WTC11 (cell line): ENCODE results near the gene GPAT3.

Experiments
- FOXK1 ChIP-seq: sonication (generic); formaldehyde crosslinking; IDR thresholded peaks from 2 replicates; pipeline ENCODE4 v1.8.0; 2022; ENCODE audit warnings: mild to moderate bottlenecking, moderate library complexity, missing genetic modification reagents
- MXD4 ChIP-seq: fragments of 250-450 bp; sonication (Bioruptor Pico); IDR thresholded peaks from 2 replicates; pipeline ENCODE4 v1.8.0; 2021; ENCODE audit warnings: mild to moderate bottlenecking, moderate library complexity, borderline replicate concordance
- NR2C2 ChIP-seq: sonication (generic); formaldehyde crosslinking; IDR thresholded peaks from 2 replicates; pipeline ENCODE4 v1.8.0; 2022; ENCODE audit warnings: mild to moderate bottlenecking, missing genetic modification reagents
- OVOL2 ChIP-seq: fragments of 250-450 bp; sonication (Bioruptor Pico); IDR thresholded peaks from 2 replicates; pipeline ENCODE4 v1.9.0; 2021; ENCODE audit warnings: mild to moderate bottlenecking, borderline replicate concordance
- ZNF138 ChIP-seq: sonication (generic); formaldehyde crosslinking; conservative IDR thresholded peaks from 2 replicates; pipeline ENCODE4 v1.8.1; 2022; ENCODE audit warnings: mild to moderate bottlenecking, moderate library complexity, missing genetic modification reagents
- ZNF416 ChIP-seq: fragments of 250-450 bp; sonication (Bioruptor Pico); IDR thresholded peaks from 2 replicates; pipeline ENCODE4 v1.9.0; 2021; ENCODE audit warnings: mild to moderate bottlenecking, inconsistent platforms
- TF ChIP-seq, protein P1 (sequence below): fragments of 200-600 bp; IDR thresholded peaks from 2 replicates; pipeline ENCODE4 v1.8.0; 2022; ENCODE audit warnings: antibody characterized with exemption
- TF ChIP-seq, protein P2 (sequence below): sonication (generic); formaldehyde crosslinking; IDR thresholded peaks from 2 replicates; pipeline ENCODE4 v1.8.1; 2023; ENCODE audit warnings: mild to moderate bottlenecking, missing genetic modification reagents
- TF ChIP-seq, protein P3 (sequence below): sonication (generic); formaldehyde crosslinking; IDR thresholded peaks from 2 replicates; pipeline ENCODE4 v1.8.1; 2022; ENCODE audit warnings: missing genetic modification reagents, borderline replicate concordance
- TF ChIP-seq, protein P4 (sequence below): sonication (generic); formaldehyde crosslinking; IDR thresholded peaks from 2 replicates; pipeline ENCODE4 v1.8.1; 2023; ENCODE audit warnings: mild to moderate bottlenecking, missing genetic modification reagents, moderate library complexity
- TF ChIP-seq, protein P5 (sequence below): sonication (generic); formaldehyde crosslinking; IDR thresholded peaks from 2 replicates; pipeline ENCODE4 v1.8.1; 2023; ENCODE audit warnings: mild to moderate bottlenecking, missing genetic modification reagents, moderate library complexity

DNA sequence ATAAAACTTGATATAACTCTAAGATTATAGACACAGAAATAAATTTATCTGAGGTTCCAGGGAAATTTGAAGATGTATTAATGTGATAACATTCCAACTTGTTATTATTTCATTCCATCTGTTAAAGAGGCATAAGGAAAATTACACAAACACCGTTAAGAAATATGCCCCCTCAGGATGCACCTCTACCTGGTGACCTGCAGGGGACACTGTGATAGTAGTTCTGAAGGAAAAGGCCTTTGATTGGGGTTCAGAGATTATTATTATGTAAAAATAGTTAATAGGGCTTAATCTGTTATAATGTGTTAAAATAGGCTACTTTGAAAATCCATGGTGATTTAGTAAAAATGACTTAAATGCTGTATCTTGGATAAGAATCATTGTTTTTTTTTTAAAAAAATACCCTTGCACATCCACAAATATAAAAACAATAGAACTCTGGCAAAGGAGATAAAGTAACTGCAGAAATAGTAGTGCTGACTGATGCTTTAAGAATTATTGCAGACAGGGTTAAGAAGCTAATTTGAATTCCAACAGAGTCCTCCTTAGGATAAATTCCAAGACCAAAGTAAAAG is 44.9 kb upstream of the GPAT3 start:
- TF ChIP-seq, protein P1, sequence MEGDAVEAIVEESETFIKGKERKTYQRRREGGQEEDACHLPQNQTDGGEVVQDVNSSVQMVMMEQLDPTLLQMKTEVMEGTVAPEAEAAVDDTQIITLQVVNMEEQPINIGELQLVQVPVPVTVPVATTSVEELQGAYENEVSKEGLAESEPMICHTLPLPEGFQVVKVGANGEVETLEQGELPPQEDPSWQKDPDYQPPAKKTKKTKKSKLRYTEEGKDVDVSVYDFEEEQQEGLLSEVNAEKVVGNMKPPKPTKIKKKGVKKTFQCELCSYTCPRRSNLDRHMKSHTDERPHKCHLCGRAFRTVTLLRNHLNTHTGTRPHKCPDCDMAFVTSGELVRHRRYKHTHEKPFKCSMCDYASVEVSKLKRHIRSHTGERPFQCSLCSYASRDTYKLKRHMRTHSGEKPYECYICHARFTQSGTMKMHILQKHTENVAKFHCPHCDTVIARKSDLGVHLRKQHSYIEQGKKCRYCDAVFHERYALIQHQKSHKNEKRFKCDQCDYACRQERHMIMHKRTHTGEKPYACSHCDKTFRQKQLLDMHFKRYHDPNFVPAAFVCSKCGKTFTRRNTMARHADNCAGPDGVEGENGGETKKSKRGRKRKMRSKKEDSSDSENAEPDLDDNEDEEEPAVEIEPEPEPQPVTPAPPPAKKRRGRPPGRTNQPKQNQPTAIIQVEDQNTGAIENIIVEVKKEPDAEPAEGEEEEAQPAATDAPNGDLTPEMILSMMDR: peak; percentile 77
- no peak for TF ChIP-seq MXD4 (CRISPR knock-in tag)
- no peak for TF ChIP-seq OVOL2 (CRISPR knock-in tag)
- no peak for TF ChIP-seq FOXK1 (CRISPR knock-in tag)
- TF ChIP-seq, protein P2, sequence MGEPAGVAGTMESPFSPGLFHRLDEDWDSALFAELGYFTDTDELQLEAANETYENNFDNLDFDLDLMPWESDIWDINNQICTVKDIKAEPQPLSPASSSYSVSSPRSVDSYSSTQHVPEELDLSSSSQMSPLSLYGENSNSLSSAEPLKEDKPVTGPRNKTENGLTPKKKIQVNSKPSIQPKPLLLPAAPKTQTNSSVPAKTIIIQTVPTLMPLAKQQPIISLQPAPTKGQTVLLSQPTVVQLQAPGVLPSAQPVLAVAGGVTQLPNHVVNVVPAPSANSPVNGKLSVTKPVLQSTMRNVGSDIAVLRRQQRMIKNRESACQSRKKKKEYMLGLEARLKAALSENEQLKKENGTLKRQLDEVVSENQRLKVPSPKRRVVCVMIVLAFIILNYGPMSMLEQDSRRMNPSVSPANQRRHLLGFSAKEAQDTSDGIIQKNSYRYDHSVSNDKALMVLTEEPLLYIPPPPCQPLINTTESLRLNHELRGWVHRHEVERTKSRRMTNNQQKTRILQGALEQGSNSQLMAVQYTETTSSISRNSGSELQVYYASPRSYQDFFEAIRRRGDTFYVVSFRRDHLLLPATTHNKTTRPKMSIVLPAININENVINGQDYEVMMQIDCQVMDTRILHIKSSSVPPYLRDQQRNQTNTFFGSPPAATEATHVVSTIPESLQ (CRISPR knock-in tag): no peak
- no peak for TF ChIP-seq NR2C2 (CRISPR knock-in tag)
- TF ChIP-seq, protein P3, sequence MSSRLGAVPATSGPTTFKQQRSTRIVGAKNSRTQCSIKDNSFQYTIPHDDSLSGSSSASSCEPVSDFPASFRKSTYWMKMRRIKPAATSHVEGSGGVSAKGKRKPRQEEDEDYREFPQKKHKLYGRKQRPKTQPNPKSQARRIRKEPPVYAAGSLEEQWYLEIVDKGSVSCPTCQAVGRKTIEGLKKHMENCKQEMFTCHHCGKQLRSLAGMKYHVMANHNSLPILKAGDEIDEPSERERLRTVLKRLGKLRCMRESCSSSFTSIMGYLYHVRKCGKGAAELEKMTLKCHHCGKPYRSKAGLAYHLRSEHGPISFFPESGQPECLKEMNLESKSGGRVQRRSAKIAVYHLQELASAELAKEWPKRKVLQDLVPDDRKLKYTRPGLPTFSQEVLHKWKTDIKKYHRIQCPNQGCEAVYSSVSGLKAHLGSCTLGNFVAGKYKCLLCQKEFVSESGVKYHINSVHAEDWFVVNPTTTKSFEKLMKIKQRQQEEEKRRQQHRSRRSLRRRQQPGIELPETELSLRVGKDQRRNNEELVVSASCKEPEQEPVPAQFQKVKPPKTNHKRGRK (CRISPR knock-in tag): no peak
- TF ChIP-seq ZNF138 (CRISPR knock-in tag): no peak
- TF ChIP-seq ZNF416 (CRISPR knock-in tag): no peak
- TF ChIP-seq, protein P4, sequence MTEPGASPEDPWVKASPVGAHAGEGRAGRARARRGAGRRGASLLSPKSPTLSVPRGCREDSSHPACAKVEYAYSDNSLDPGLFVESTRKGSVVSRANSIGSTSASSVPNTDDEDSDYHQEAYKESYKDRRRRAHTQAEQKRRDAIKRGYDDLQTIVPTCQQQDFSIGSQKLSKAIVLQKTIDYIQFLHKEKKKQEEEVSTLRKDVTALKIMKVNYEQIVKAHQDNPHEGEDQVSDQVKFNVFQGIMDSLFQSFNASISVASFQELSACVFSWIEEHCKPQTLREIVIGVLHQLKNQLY (CRISPR knock-in tag): no peak
- TF ChIP-seq, protein P5, sequence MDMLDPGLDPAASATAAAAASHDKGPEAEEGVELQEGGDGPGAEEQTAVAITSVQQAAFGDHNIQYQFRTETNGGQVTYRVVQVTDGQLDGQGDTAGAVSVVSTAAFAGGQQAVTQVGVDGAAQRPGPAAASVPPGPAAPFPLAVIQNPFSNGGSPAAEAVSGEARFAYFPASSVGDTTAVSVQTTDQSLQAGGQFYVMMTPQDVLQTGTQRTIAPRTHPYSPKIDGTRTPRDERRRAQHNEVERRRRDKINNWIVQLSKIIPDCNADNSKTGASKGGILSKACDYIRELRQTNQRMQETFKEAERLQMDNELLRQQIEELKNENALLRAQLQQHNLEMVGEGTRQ (CRISPR knock-in tag): no peak
